ENCODE data around the gene OTOP1. TPM values are rescaled to one million over a fixed set of nuclear protein-coding genes. Genes with fewer than 3 reads are reported as not detected.
"Not testable (repeated sequence)": the region's sequence is repeated elsewhere in the genome, so short reads cannot be mapped to it uniquely, and the experiment has no call there.

Gene OTOP1
- total and polyA plus RNA-seq, 10 of the 15 experiments (the other 5 are each of a cell fraction or from before 2014, with no cell fraction given), result not detected

- TF ChIP-seq, protein P1, sequence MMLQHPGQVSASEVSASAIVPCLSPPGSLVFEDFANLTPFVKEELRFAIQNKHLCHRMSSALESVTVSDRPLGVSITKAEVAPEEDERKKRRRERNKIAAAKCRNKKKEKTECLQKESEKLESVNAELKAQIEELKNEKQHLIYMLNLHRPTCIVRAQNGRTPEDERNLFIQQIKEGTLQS (IDR thresholded peaks at IDR 0.05; ENCODE audit: borderline replicate concordance, extremely low read depth, low read depth, low read length), result no peak
- TF ChIP-seq MYB (IDR thresholded peaks at IDR 0.05; ENCODE audit: borderline replicate concordance, low read depth, low read length), result no peak
- TF ChIP-seq FOXM1 (IDR thresholded peaks at IDR 0.05; ENCODE audit: low read depth, low read length), result no peak
- TF ChIP-seq NFXL1 (IDR thresholded peaks at IDR 0.05; ENCODE audit: borderline replicate concordance), result no peak
- no peak for TF ChIP-seq SIN3A (IDR thresholded peaks at IDR 0.05; ENCODE audit: low read depth, low read length)
- no peak for TF ChIP-seq TARDBP (IDR thresholded peaks at IDR 0.05; ENCODE audit: borderline replicate concordance)
Observed at GRCh38 chr4:4254199-4254598, 27.5 kb upstream of the OTOP1 start (continued).

DNA sequence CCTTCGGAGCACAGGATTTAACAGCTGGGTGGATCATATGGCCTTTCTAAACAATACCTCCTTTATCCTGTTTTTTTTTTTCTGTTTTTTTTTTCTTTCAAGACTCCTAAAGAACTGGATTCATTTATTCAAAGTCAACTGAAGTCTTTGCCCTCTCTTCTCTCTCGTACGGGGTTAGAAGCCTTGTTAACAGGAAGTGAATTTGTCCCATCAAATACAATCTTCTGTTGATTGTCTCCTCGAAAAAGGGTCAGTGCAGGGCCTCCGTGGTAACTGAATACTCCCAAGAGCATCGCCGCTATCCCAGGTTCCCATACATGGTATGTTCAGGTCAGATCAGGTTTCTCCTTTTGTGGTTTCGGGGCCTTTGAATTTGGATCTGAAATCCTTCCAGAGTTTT, 23.1 kb upstream of the OTOP1 start:
- 94% methylated on average over 8 of the region's 8 CpGs for WGBS (ENCODE audit: insufficient coverage, insufficient replicate concordance, low lambda C conversion rate, missing lambda C conversion rate)
- Histone ChIP-seq H3K79me2 (ENCODE audit: control insufficient read depth, insufficient read depth, low read length) (peaks cover 13% of the 10 kb centered on the region), H3K9me3 (replicated peaks; ENCODE audit: control insufficient read depth, insufficient read depth, low read length) (no peaks in the 10 kb centered on the region), H2AFZ (ENCODE audit: control insufficient read depth, low read depth, low read length) (no peak overlapping the region), H4K20me1 (ENCODE audit: control insufficient read depth, insufficient read depth) (no peaks in the 10 kb centered on the region), H3K4me2 (ENCODE audit: control insufficient read depth, insufficient read depth) (no peak overlapping the region), H3K36me3 (ENCODE audit: control insufficient read depth in 2 of 2, insufficient read depth in 2 of 2, low read length in 1 of 2) (peaks cover 0 to 3% of the 10 kb centered on the region in 2 experiments; a peak in 3 of 4 replicates), H3K27ac (ENCODE audit: control insufficient read depth, insufficient read depth) (no peak overlapping the region), H3K27me3 (replicated peaks in 1 of 2; ENCODE audit: control insufficient read depth in 2 of 2, insufficient read depth in 2 of 2, low read length in 1 of 2) (no peaks in the 10 kb centered on the region), H3K9ac (ENCODE audit: control insufficient read depth, insufficient read depth, low read length) (no peak overlapping the region), H3K4me1 (ENCODE audit: control insufficient read depth, insufficient read depth, low read length) (peaks cover 7% of the 10 kb centered on the region), H3K4me3 (no peak overlapping the region)
- in situ Hi-C loops (cut with MboI), result loop anchor here (5.0 kb wide), 1 partner anchor 87 kb away; no protein-coding TSS in a partner anchor
- no peak for ATAC-seq
- intact Hi-C loops (cut with micrococcal nuclease; ENCODE audit: unreplicated experiment), result no loop called here
- ChIA-PET RAD21 (ENCODE audit: unreplicated experiment) (no interaction called here), CTCF (interaction anchor here (0.7 to 1.6 kb wide), 3 partner anchors 10 to 184 kb away, joined by 3 to 11 read pairs (median 3); no protein-coding TSS in a partner anchor), POLR2A (no interaction called here), SMC1A (ENCODE audit: uncharacterized antibody, unreplicated experiment) (interaction anchor here (0.6 kb wide), 1 partner anchor 16 kb away, joined by 3 read pairs; no protein-coding TSS in a partner anchor)
- no peak for FAIRE-seq
- no peak for TF ChIP-seq NFIC (IDR thresholded peaks at IDR 0.05; ENCODE audit: low read depth, low read length)
- no peak for DNase-seq (ENCODE audit: low read depth, low spot score)
- no TSS peak for BruUV-seq (replicated peaks)

DNA sequence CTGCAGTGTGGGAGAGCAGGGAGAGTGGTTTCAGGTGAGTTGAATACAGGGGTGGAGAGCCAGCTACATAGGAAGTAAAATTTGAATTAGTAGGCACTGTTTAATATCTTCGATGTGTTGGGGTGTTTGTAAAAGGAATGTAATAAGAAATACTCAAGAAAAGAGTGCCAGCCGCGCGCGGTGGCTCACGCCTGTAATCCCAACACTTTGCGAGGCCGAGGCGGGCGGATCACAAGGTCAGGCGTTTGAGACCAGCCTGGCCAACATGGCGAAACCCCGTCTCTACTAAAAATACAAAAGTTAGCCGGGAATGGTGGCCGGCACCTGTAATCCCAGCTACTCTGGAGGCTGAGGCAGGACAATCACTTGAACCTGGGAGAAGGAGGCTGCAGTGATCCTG, 22.6 kb upstream of the OTOP1 start:
- POLR2A ChIA-PET, result interaction anchor here (0.9 kb wide), 1 partner anchor 28 kb away, joined by 3 read pairs; no protein-coding TSS in a partner anchor
- H3K27ac ChIP-seq (ENCODE audit: control insufficient read depth, insufficient read depth); FAIRE-seq; H3K9me3 ChIP-seq (replicated peaks; ENCODE audit: control insufficient read depth, insufficient read depth, low read length); H4K20me1 ChIP-seq (ENCODE audit: control insufficient read depth, insufficient read depth); H3K36me3 ChIP-seq (ENCODE audit: control insufficient read depth in 2 of 2, insufficient read depth in 2 of 2, low read length in 1 of 2); H2AFZ ChIP-seq (ENCODE audit: control insufficient read depth, low read depth, low read length); BruUV-seq (replicated peaks); ATAC-seq; H3K4me1 ChIP-seq (ENCODE audit: control insufficient read depth, insufficient read depth, low read length); DNase-seq (ENCODE audit: low read depth, low spot score); in situ Hi-C loops (cut with MboI); intact Hi-C loops (cut with micrococcal nuclease; ENCODE audit: unreplicated experiment); H3K27me3 ChIP-seq (replicated peaks in 1 of 2; ENCODE audit: control insufficient read depth in 2 of 2, insufficient read depth in 2 of 2, low read length in 1 of 2); H3K9ac ChIP-seq (ENCODE audit: control insufficient read depth, insufficient read depth, low read length): not testable (repeated sequence)
- SMC1A ChIA-PET (ENCODE audit: uncharacterized antibody, unreplicated experiment), result interaction anchor here (0.6 to 0.8 kb wide), 2 partner anchors 8 to 16 kb away, joined by 3 read pairs; no protein-coding TSS in a partner anchor
- 97% methylated on average over 15 of the region's 15 CpGs for whole genome bisulfite sequencing (ENCODE audit: insufficient coverage, insufficient replicate concordance, low lambda C conversion rate, missing lambda C conversion rate)
- Histone ChIP-seq H3K4me2 (ENCODE audit: control insufficient read depth, insufficient read depth) (peak overlapping the region; percentile 81), H3K79me2 (ENCODE audit: control insufficient read depth, insufficient read depth, low read length) (peaks cover 13% of the 10 kb centered on the region), H3K4me3 (0 out of 2 replicates have a peak overlapping the region, but pooled peaks have one; percentile 97)
- RAD21 ChIA-PET (ENCODE audit: unreplicated experiment), result interaction anchor here (1.1 to 1.6 kb wide), 2 partner anchors 10 to 87 kb away, joined by 3 read pairs; no protein-coding TSS in a partner anchor
- CTCF ChIA-PET, result interaction anchor here (1.0 to 1.6 kb wide), 6 partner anchors 10 to 181 kb away, joined by 3 to 11 read pairs (median 4); no protein-coding TSS in a partner anchor
